CD4-positive, CD25-positive, alpha-beta regulatory T cell (primary cell): Measurements from ENCODE around the gene BICD2. TPM values are rescaled to one million over a fixed set of nuclear protein-coding genes. Genes with fewer than 3 reads are reported as not detected.
"Not testable (repeated sequence)": the region's sequence is repeated elsewhere in the genome, so short reads cannot be mapped to it uniquely, and the experiment has no call there.

Source experiments
- ATAC-seq, 2 donors: fragments of 150-1000 bp; cut with Tn5 transposase; one replicate each; pipeline ENCODE4 v1.10.0; 2021; ENCODE audit warnings: low read depth in 2 of 2, moderate number of reproducible peaks in 2 of 2, moderate library complexity in 1 of 2
- DNase-seq, 3 donors: peaks; one replicate each; pipeline versions ENCODE4 v3.0.0 to v3.0.0-alpha.2; 2012 to 2022; ENCODE audit warnings: mixed read lengths in 1 of 3
- H3K27ac ChIP-seq: one replicate; pipeline ENCODE4 v1.7.0; 2013; ENCODE audit warnings: mild to moderate bottlenecking, low read length; ENCODE audit not compliant: insufficient read depth, poor library complexity, severe bottlenecking
- H3K27me3 ChIP-seq: one replicate; pipeline ENCODE4 v1.7.0; 2013; ENCODE audit warnings: low read length; ENCODE audit not compliant: control insufficient read depth, insufficient read depth
- H3K36me3 ChIP-seq: one replicate; pipeline ENCODE4 v1.7.0; 2013; ENCODE audit warnings: mild to moderate bottlenecking, low read length, moderate library complexity; ENCODE audit not compliant: control insufficient read depth, insufficient read depth
- H3K4me1 ChIP-seq: 2 replicates; pipeline ENCODE4 v1.7.0; 2013; ENCODE audit warnings: mild to moderate bottlenecking, low read length; ENCODE audit not compliant: insufficient read depth, control insufficient read depth, poor library complexity, severe bottlenecking
- H3K4me3 ChIP-seq: one replicate; pipeline ENCODE4 v1.7.0; 2013; ENCODE audit warnings: low read depth, mild to moderate bottlenecking, low read length, moderate library complexity
- H3K9me3 ChIP-seq, 2 experiments: 1 replicate in 1 of 2; 2 replicates in 1 of 2; pipeline ENCODE4 v1.7.0; 2013; ENCODE audit warnings: low read length in 2 of 2, mild to moderate bottlenecking in 1 of 2, moderate library complexity in 1 of 2; ENCODE audit not compliant: control insufficient read depth in 2 of 2
- H3K27ac Mint-ChIP-seq, 3 donors: one replicate each; pipeline ENCODE4 v1.8.0; 2020 to 2022; ENCODE audit warnings: mild to moderate bottlenecking in 3 of 3, mixed read lengths in 3 of 3, moderate library complexity in 2 of 3
- H3K27me3 Mint-ChIP-seq: one replicate; pipeline ENCODE4 v1.8.0; 2022; ENCODE audit warnings: mild to moderate bottlenecking, mixed read lengths
- H3K36me3 Mint-ChIP-seq: one replicate; pipeline ENCODE4 v1.8.0; 2020; ENCODE audit warnings: mixed read lengths
- H3K4me1 Mint-ChIP-seq, 4 donors: one replicate each; pipeline ENCODE4 v1.8.0; 2020 to 2022; ENCODE audit warnings: mixed read lengths in 4 of 4, mild to moderate bottlenecking in 1 of 4
- H3K4me3 Mint-ChIP-seq, 4 donors: one replicate each; pipeline ENCODE4 v1.8.0; 2020 to 2022; ENCODE audit warnings: mild to moderate bottlenecking in 4 of 4, mixed read lengths in 4 of 4, moderate library complexity in 3 of 4
- H3K9me3 Mint-ChIP-seq, 7 donors: one replicate each; pipeline ENCODE4 v1.8.0; 2020 to 2022; ENCODE audit warnings: mixed read lengths in 7 of 7, mild to moderate bottlenecking in 3 of 7, moderate library complexity in 2 of 7
- polyA plus RNA-seq, 4 donors: library from polyadenylated mRNA; unstranded; fragments of 300-500 nt; fragmentation: Illumina TruSeq; gene quantifications; one replicate each; pipeline ENCODE4 v1.2.3, GENCODE V29; 2021
- total RNA-seq: library from RNA; stranded (reverse); gene quantifications from one replicate; pipeline ENCODE4 v1.2.3, GENCODE V29; 2022

Gene BICD2
- total and polyA plus RNA-seq, 5 donors from 2014 or later = 5.6 to 29.3 (median 9.3) TPM

DNA sequence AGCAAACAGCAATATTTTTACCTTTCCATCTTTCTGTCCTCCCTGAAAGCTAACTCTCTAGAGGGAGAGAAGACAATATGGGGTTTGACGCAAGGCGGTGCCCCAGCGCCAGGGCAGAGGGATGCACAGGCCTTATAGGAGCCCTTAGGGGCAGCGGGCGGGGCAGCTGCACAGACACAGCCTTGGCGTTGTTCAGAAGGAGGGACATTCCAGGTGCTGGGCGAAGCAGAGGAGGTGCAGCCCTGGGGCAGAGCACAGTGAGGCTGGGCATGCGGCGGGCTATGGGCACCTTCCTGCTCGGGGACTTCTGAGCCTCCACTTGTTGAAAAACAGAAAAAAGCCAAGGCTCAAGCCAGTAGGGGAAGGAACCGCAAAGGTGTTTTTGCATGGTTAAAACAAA is 33.7 kb upstream of the BICD2 start:
- Mint-ChIP-seq H3K9me3 (no peaks in the 10 kb centered on the region), H3K27me3 (peaks cover 42% of the 10 kb centered on the region), H3K36me3 (no peaks in the 10 kb centered on the region), H3K4me3 (no peak overlapping the region), H3K27ac (no peak overlapping the region), H3K4me1 (no peaks in the 10 kb centered on the region)
- no peak overlapping the region for H3K4me3 ChIP-seq
- H3K27me3 ChIP-seq = peaks cover 6% of the 10 kb centered on the region
- ATAC-seq (no peak), DNase-seq (no peak)
- no peaks in the 10 kb centered on the region for H3K9me3 ChIP-seq
- no peaks in the 10 kb centered on the region for H3K36me3 ChIP-seq
- H3K27ac ChIP-seq = no peak overlapping the region
- no peaks in the 10 kb centered on the region for H3K4me1 ChIP-seq

DNA sequence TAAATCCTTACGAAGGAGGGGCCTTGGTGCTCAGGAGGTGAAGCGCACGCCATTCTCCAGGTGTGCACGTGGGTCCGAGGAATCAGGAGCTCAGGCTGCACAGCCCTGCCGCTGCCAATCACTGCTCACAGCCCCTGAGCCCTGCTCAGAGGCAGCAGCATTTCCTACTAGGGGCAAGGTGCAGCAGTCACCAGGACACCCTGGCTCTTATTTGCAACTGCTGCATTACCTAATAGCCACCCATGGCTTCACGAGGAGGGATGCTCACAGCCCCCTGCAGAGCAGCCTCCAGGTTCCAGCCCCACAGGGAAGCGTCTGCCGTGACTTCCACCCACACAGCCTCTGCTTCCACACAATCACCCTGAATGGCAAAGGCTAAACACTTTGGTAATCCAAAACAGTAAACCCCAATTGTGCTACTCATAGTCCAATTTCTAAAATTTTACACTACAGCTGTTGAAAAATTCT is 31.7 kb upstream of the BICD2 start:
- H3K4me3 ChIP-seq, H3K4me3 Mint-ChIP-seq, H3K9me3 ChIP-seq, H3K36me3 ChIP-seq, H3K4me1 ChIP-seq, H3K4me1 Mint-ChIP-seq, H3K36me3 Mint-ChIP-seq, ATAC-seq, H3K27me3 ChIP-seq, DNase-seq, H3K27ac ChIP-seq, H3K9me3 Mint-ChIP-seq: not testable (repeated sequence)
- Mint-ChIP-seq H3K27ac (peak overlapping the region in 1 of 3 donors; percentile 57), H3K27me3 (peaks cover 36% of the 10 kb centered on the region)

GRCh38 chr9:92795598-92796336 is 31.1 kb upstream of the BICD2 start:
- H3K27me3 ChIP-seq = peaks cover 6% of the 10 kb centered on the region
- DNase-seq (no peak), ATAC-seq (no peak)
- Mint-ChIP-seq H3K27ac (peak overlapping the region in 1 of 3 donors; percentile 57), H3K4me1 (peaks cover under 1 to 3% (median 2%) of the 10 kb centered on the region in 4 donors), H3K4me3 (no peak overlapping the region), H3K36me3 (no peaks in the 10 kb centered on the region), H3K27me3 (peaks cover 36% of the 10 kb centered on the region), H3K9me3 (no peaks in the 10 kb centered on the region)
- H3K27ac ChIP-seq = no peak overlapping the region
- peaks cover under 1% of the 10 kb centered on the region for H3K4me1 ChIP-seq
- no peak overlapping the region for H3K4me3 ChIP-seq
- no peaks in the 10 kb centered on the region for H3K36me3 ChIP-seq
- H3K9me3 ChIP-seq = no peaks in the 10 kb centered on the region

- peaks cover 41% of the 10 kb centered on the region for H3K27me3 Mint-ChIP-seq
- Histone ChIP-seq H3K4me3 (no peak overlapping the region), H3K4me1 (peaks cover 3% of the 10 kb centered on the region), H3K27ac (no peak overlapping the region), H3K27me3 (peaks cover 6% of the 10 kb centered on the region), H3K36me3 (no peaks in the 10 kb centered on the region), H3K9me3 (no peaks in the 10 kb centered on the region)
- no peaks in the 10 kb centered on the region for H3K9me3 Mint-ChIP-seq
- H3K27ac Mint-ChIP-seq = no peak overlapping the region
- DNase-seq (no peak), ATAC-seq (no peak)
- no peak overlapping the region for H3K4me3 Mint-ChIP-seq
- no peaks in the 10 kb centered on the region for H3K36me3 Mint-ChIP-seq
- peaks cover 4 to 9% (median 7%) of the 10 kb centered on the region in 4 donors for H3K4me1 Mint-ChIP-seq
These were observed 30.4 kb upstream of the BICD2 start for GRCh38 chr9:92795000-92795399.

GRCh38 chr9:92794426-92794825 is 29.8 kb upstream of the BICD2 start:
- no peaks in the 10 kb centered on the region for H3K9me3 ChIP-seq
- H3K27me3 ChIP-seq = peaks cover 6% of the 10 kb centered on the region
- DNase-seq (no peak), ATAC-seq (no peak)
- H3K4me3 ChIP-seq = no peak overlapping the region
- no peak overlapping the region for H3K4me3 Mint-ChIP-seq
- peaks cover 3% of the 10 kb centered on the region for H3K4me1 ChIP-seq
- H3K27me3 Mint-ChIP-seq = peaks cover 40% of the 10 kb centered on the region
- no peaks in the 10 kb centered on the region for H3K36me3 Mint-ChIP-seq
- H3K36me3 ChIP-seq = no peaks in the 10 kb centered on the region
- no peak overlapping the region for H3K27ac ChIP-seq
- no peak overlapping the region for H3K27ac Mint-ChIP-seq
- H3K4me1 Mint-ChIP-seq = peaks cover 4 to 9% (median 7%) of the 10 kb centered on the region in 4 donors
- no peaks in the 10 kb centered on the region for H3K9me3 Mint-ChIP-seq

- Mint-ChIP-seq H3K4me1 (peaks cover 4 to 9% (median 7%) of the 10 kb centered on the region in 4 donors), H3K27ac (peak overlapping the region in 2 of 3 donors; percentile 42 to 70), H3K27me3 (peaks cover 15% of the 10 kb centered on the region), H3K9me3 (peaks cover 0 to 15% (median 3%) of the 10 kb centered on the region in 7 donors), H3K36me3 (peaks cover 3% of the 10 kb centered on the region), H3K4me3 (no peak overlapping the region)
- no peaks in the 10 kb centered on the region for H3K36me3 ChIP-seq
- no peak overlapping the region for H3K27ac ChIP-seq
- peak; percentile 79 to 91 for ATAC-seq
- H3K4me3 ChIP-seq = no peak overlapping the region
- H3K27me3 ChIP-seq = no peaks in the 10 kb centered on the region
- H3K9me3 ChIP-seq = peaks cover 6 to 8% of the 10 kb centered on the region in 2 experiments
- peaks cover 3% of the 10 kb centered on the region for H3K4me1 ChIP-seq
- peak; percentile 62 to 80 (median 72) for DNase-seq
These were observed 26.2 kb upstream of the BICD2 start for GRCh38 chr9:92790542-92791527.

DNA sequence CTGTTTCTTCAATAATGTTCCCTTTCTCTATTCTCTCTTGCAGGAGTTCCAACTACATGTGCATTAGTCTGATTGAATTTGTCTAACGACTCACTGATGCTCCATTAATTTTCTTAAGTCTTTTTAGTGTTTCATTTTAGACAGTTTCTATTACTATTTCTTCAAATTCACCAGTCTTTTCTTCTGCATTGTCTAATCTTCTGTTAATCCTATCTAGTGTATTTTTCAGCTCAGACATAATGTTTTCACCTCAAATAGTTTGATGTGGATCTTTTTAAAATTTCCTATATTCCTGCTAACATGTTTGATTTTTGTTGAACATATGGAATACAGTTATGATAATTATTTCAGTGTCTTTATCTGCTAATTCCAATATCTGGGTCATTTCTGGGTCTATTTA is 21.7 kb upstream of the BICD2 start:
- Histone ChIP-seq H3K36me3 (no peaks in the 10 kb centered on the region), H3K4me1 (peaks cover 3% of the 10 kb centered on the region), H3K27me3 (no peaks in the 10 kb centered on the region), H3K9me3 (peaks cover 6 to 11% of the 10 kb centered on the region in 2 experiments), H3K4me3 (no peak overlapping the region), H3K27ac (no peak overlapping the region)
- Mint-ChIP-seq H3K36me3 (peaks cover 3% of the 10 kb centered on the region), H3K27ac (no peak overlapping the region), H3K4me3 (no peak overlapping the region), H3K9me3 (peaks cover 0 to 19% (median 3%) of the 10 kb centered on the region in 7 donors), H3K4me1 (peaks cover 4 to 15% (median 8%) of the 10 kb centered on the region in 4 donors), H3K27me3 (peaks cover 18% of the 10 kb centered on the region)
- no peak for DNase-seq
- no peak for ATAC-seq
